Measurements from ENCODE around the gene ACADS.

Gene ACADS

GRCh38 chr12:120726961-120727360 is 1.3 kb downstream of the ACADS start:
- no peak for TF ChIP-seq GATA2 (IDR thresholded peaks at IDR 0.05; ENCODE audit: low read depth, low read length)
- TF ChIP-seq GATA3 (IDR thresholded peaks at IDR 0.05; ENCODE audit: low read depth, low read length): no peak

GRCh38 chr12:120733574-120733973 is 7.9 kb downstream of the ACADS start:
- no peak for TF ChIP-seq GATA3 (IDR thresholded peaks at IDR 0.05; ENCODE audit: low read depth, low read length)
- no peak for TF ChIP-seq GATA2 (IDR thresholded peaks at IDR 0.05; ENCODE audit: low read depth, low read length)

DNA sequence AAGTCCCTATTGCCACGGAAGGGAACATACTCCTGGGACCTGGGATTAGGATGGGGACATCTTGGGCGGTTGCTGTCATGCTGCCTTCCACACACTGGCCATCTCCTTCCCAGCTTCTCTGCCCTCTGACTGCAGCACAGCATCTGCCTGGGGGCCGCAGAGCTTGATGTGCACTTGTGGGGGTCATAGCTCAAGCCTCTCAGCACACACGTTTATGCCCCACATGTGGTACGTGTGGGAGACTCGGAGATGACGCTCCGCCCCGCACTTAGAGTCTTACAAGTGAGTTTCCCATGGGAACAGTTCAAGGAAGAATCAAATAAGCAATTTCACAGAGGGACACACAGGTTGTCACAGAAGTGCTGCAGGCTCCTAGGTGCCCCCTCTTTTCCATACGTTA is 8.6 kb downstream of the ACADS start:
- TF ChIP-seq GATA3 (IDR thresholded peaks at IDR 0.05; ENCODE audit: low read depth, low read length): no peak
- no peak for TF ChIP-seq GATA2 (IDR thresholded peaks at IDR 0.05; ENCODE audit: low read depth, low read length)

DNA sequence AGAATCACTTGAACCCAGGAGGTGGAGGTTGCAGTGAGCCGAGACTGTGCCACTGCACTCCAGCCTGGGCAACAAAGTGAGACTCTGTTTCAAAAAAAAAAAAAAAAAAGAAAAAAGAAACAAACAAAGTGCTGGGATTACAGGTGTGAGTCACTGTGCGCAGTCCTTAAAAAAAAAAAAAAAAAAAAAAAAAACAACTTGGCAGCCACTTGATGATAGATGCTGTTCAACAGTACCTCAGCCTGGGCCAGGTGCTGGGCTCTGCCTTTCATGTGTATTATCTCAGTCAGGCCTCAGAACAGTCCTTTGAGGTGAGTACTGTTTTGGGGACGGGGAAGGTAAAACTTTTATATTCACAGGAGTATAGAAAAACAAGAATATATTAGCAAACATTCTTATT is 9.6 kb downstream of the ACADS start:
- TF ChIP-seq GATA3 (IDR thresholded peaks at IDR 0.05; ENCODE audit: low read depth, low read length) (no peak), GATA2 (IDR thresholded peaks at IDR 0.05; ENCODE audit: low read depth, low read length) (no peak)

DNA sequence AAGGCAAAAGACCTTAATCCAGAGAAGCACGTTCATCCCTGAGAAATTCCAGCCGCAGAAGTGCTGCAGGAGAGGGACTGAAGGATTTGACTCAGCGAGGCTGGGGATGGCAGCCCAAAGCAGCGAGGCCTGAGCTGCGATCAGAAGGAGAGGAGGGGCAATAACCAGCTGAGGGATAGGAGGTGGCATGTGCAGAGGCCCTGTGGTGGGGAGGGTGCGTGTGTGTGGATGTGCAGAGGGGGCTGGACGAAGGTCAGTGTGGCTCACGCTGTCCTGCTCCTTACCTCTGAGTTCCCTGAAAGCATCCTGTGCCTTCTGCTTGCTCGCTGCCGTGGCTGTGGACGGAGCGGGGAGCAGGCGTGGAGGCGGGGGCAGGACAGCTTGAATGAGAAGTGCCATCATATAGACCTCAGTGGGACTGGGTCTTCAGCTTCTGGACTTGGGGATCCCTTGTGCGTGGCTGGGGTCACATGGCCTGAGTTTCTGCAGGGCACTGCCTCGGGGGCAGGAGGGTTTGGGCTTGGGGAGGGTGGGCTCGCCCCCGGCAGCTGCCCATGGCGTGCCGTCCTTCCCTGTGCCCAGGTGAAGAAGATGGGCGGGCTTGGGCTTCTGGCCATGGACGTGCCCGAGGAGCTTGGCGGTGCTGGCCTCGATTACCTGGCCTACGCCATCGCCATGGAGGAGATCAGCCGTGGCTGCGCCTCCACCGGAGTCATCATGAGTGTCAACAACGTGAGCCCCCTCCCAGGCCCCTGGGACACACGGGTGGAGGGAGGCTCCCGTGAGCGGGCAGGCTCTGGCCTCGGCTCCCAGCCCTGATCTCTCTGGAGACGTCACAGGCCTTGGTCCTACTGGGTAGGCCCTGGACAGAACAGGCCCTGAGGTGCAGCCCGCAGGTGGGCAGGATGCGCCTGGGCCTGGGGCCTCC is 11.0 kb downstream of the ACADS start:
- no peak for TF ChIP-seq GATA3 (IDR thresholded peaks at IDR 0.05; ENCODE audit: low read depth, low read length)
- TF ChIP-seq GATA2 (IDR thresholded peaks at IDR 0.05; ENCODE audit: low read depth, low read length): no peak

- TF ChIP-seq GATA3 (IDR thresholded peaks at IDR 0.05; ENCODE audit: low read depth, low read length): no peak
- TF ChIP-seq GATA2 (IDR thresholded peaks at IDR 0.05; ENCODE audit: low read depth, low read length): no peak
Measured at GRCh38 chr12:120737557-120738251, 12.1 kb downstream of the ACADS start.

DNA sequence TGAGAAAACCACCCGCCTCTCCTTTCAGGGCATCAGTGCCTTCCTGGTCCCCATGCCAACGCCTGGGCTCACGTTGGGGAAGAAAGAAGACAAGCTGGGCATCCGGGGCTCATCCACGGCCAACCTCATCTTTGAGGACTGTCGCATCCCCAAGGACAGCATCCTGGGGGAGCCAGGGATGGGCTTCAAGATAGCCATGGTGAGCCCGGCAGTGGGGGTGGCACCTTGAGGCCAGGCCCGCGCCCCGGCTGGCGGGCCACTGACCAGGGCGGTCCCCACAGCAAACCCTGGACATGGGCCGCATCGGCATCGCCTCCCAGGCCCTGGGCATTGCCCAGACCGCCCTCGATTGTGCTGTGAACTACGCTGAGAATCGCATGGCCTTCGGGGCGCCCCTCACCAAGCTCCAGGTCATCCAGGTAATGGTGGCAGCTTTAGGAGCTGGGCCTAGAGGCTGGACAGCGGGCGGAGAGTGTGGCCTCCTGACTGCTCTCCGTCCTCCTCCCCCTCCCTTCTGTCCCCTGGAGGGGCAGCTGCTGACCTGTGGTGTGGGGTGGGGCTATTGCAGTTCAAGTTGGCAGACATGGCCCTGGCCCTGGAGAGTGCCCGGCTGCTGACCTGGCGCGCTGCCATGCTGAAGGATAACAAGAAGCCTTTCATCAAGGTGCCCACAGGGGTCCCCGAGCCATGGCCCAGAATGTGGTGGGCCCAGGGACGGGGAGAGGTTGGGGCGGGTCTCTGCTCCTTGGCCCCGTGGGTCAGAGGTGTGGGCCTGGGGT is 12.8 kb downstream of the ACADS start:
- no peak for TF ChIP-seq GATA2 (IDR thresholded peaks at IDR 0.05; ENCODE audit: low read depth, low read length)
- no peak for TF ChIP-seq GATA3 (IDR thresholded peaks at IDR 0.05; ENCODE audit: low read depth, low read length)

- TF ChIP-seq GATA3 (IDR thresholded peaks at IDR 0.05; ENCODE audit: low read depth, low read length): no peak
- no peak for TF ChIP-seq GATA2 (IDR thresholded peaks at IDR 0.05; ENCODE audit: low read depth, low read length)
Measured at GRCh38 chr12:120739031-120739762, 13.6 kb downstream of the ACADS start.

DNA sequence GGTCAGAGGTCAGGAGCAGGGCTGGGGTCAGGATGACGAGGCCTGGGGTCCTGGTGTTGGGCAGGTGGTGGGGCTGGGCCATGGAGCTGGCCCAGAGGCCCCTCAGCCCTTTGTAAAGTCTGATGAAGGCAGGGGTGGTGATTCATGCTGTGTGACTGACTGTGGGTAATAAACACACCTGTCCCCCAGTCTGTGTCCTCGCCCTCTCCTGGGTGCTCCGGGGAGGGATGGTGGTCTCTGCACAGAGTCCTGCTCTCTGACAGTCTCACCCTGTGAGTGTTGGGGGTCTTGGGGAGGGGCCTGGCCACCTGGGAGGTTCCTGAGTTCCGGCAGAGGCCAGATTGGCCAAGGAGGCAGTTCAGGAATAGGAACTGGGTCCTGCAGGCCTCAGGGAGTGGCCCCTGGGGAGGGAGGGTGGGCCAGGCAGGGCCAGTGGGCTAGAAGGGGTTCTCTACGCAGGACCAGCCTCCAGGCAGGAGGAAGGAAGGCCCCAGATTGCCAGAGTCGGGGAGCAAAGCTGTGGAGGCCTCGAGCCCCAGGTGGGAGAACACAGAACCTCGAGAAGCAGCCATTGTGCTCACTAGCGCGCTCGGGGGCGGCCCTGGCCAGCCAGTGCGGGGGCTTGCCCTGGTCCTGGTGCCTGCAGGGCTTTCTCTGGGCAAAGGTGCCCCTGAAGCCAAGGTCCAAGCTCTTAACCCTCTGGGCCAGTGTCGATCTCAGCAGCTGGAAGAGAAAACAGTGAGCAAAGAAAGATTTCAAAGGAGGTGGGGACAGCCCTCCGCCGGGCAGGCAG is 14.4 kb downstream of the ACADS start:
- no peak for TF ChIP-seq GATA3 (IDR thresholded peaks at IDR 0.05; ENCODE audit: low read depth, low read length)
- TF ChIP-seq GATA2 (IDR thresholded peaks at IDR 0.05; ENCODE audit: low read depth, low read length): no peak

- TF ChIP-seq GATA2 (IDR thresholded peaks at IDR 0.05; ENCODE audit: low read depth, low read length) (no peak), GATA3 (IDR thresholded peaks at IDR 0.05; ENCODE audit: low read depth, low read length) (no peak)
Measured at GRCh38 chr12:120740871-120741270, 15.2 kb downstream of the ACADS start.

- TF ChIP-seq GATA3 (IDR thresholded peaks at IDR 0.05; ENCODE audit: low read depth, low read length) (no peak), GATA2 (IDR thresholded peaks at IDR 0.05; ENCODE audit: low read depth, low read length) (no peak)
Measured at GRCh38 chr12:120741476-120742421, 16.1 kb downstream of the ACADS start.

Measured in SH-SY5Y (cell line).